ENCODE results near the gene ADAM15. TPM values are rescaled to one million over a fixed set of nuclear protein-coding genes. Genes with fewer than 3 reads are reported as not detected.

Gene ADAM15
- total and polyA plus RNA-seq, 4 donors = 10.8 to 26.8 (median 17.5) TPM

- Histone ChIP-seq H3K27me3 (ENCODE audit: control insufficient read depth in 4 of 4, insufficient read depth in 4 of 4, low read length in 3 of 4) (no peaks in the 10 kb centered on the region), H3K9ac (ENCODE audit: low read depth in 1 of 2, low read length in 2 of 2) (no peak overlapping the region), H3K4me1 (ENCODE audit: control insufficient read depth in 4 of 4, insufficient read depth in 4 of 4, low read length in 3 of 4) (peaks cover 0 to 19% (median 11%) of the 10 kb centered on the region in 4 donors), H3K4me3 (ENCODE audit: low read depth in 1 of 3, low read length in 3 of 3) (no peak overlapping the region), H3K9me3 (ENCODE audit: control insufficient read depth in 4 of 4, low read length in 3 of 4) (no peaks in the 10 kb centered on the region), H3K27ac (ENCODE audit: low read depth in 1 of 2, low read length in 2 of 2) (no peak overlapping the region), H3K36me3 (ENCODE audit: control insufficient read depth in 4 of 4, insufficient read depth in 3 of 4, low read depth in 1 of 4, low read length in 3 of 4) (no peaks in the 10 kb centered on the region)
- 91% methylated on average over 5 of the region's 5 CpGs for WGBS
- TF ChIP-seq ATF3 (IDR thresholded peaks at IDR 0.05) (no peak), REST (IDR thresholded peaks at IDR 0.05) (no peak), RXRA (IDR thresholded peaks at IDR 0.05) (no peak), HNF4A (conservative IDR thresholded peaks at IDR 0.05) (no peak), FOXA2 (IDR thresholded peaks at IDR 0.05) (no peak), RAD21 (IDR thresholded peaks at IDR 0.05) (no peak), CTCF (IDR thresholded peaks at IDR 0.05; ENCODE audit: low read depth, low read length, missing input control) (no peak), ZBTB33 (IDR thresholded peaks at IDR 0.05) (no peak), JUND (IDR thresholded peaks at IDR 0.05) (no peak), HNF4G (IDR thresholded peaks at IDR 0.05) (no peak), TAF1 (conservative IDR thresholded peaks at IDR 0.05) (no peak), YY1 (IDR thresholded peaks at IDR 0.05) (no peak), EGR1 (IDR thresholded peaks at IDR 0.05; ENCODE audit: low read depth in 2 of 2) (no peak), NR2F2 (IDR thresholded peaks at IDR 0.05) (no peak), SP1 (IDR thresholded peaks at IDR 0.05) (no peak), FOXA1 (IDR thresholded peaks at IDR 0.05) (no peak), GABPA (IDR thresholded peaks at IDR 0.05 in 1 of 2, conservative IDR thresholded peaks at IDR 0.05 in 1 of 2) (no peak), MAX (IDR thresholded peaks at IDR 0.05) (no peak)
- DNase-seq (ENCODE audit: low spot score) = no peak
Measured at GRCh38 chr1:155023627-155024026, 27.5 kb upstream of the ADAM15 start.
